IMR-90 (cell line): Measurements from ENCODE around the gene RHBDF2. TPM values are rescaled to one million over a fixed set of nuclear protein-coding genes. Genes with fewer than 3 reads are reported as not detected.
A peak's percentile ranks its signal among the peaks of the same experiment; 100 is the strongest.

ENCODE experiments used
- ATAC-seq: fragments of 200-7000 bp; cut with Tn5 transposase; 2 replicates; pipeline ENCODE4 v1.9.1; 2020; ENCODE audit warnings: low read depth, mild to moderate bottlenecking, moderate library complexity
- BruUV-seq: library from RNA; stranded (reverse); fragments of 400-500 nt; replicated peaks from 2 replicates; lab custom pipeline; 2021; lab: Mats Ljungman, UMichigan
- CTCF ChIA-PET: fragments of 300-600 bp; formaldehyde crosslinking; extraction: SDS; loops from one replicate; lab custom pipeline; 2021; ENCODE audit warnings: antibody characterized with exemption; lab: Yijun Ruan, JAX
- POLR2A ChIA-PET: fragments of 300-600 bp; sonication (Branson Sonifier 250); formaldehyde crosslinking; loops from one replicate; lab custom pipeline; 2022; ENCODE audit warnings: antibody characterized with exemption; ENCODE audit not compliant: unreplicated experiment; lab: Charles Lee
- DNase-seq: peaks from one replicate; pipeline ENCODE4 v3.0.0; 2013
- H2AFZ ChIP-seq: replicated peaks from 2 replicates; pipeline ENCODE3; 2013; ENCODE audit warnings: low read length, mild to moderate bottlenecking; ENCODE audit not compliant: poor library complexity
- H2AK5ac ChIP-seq: 2 replicates; pipeline ENCODE4 v1.6.1; 2013; ENCODE audit warnings: low read depth, low read length, inconsistent platforms
- H2AK9ac ChIP-seq: replicated peaks from 2 replicates; pipeline ENCODE3; 2013; ENCODE audit warnings: mild to moderate bottlenecking, low read depth, low read length, moderate library complexity; ENCODE audit not compliant: poor library complexity
- H2BK120ac ChIP-seq: 2 replicates; pipeline ENCODE4 v1.6.1; 2013; ENCODE audit warnings: low read depth, low read length, inconsistent platforms
- H2BK15ac ChIP-seq: 3 replicates; pipeline ENCODE4 v1.6.1; 2013; ENCODE audit warnings: low read depth, low read length, inconsistent platforms
- H2BK20ac ChIP-seq: 2 replicates; pipeline ENCODE4 v1.6.1; 2013; ENCODE audit warnings: low read depth, mild to moderate bottlenecking, inconsistent platforms, low read length, moderate library complexity
- H2BK5ac ChIP-seq: 2 replicates; pipeline ENCODE4 v1.6.1; 2013; ENCODE audit warnings: mild to moderate bottlenecking, low read depth, low read length, inconsistent platforms; ENCODE audit not compliant: poor library complexity, severe bottlenecking
- H3K14ac ChIP-seq: replicated peaks from 2 replicates; pipeline ENCODE4 v1.6.1; 2013; ENCODE audit warnings: low read depth, low read length, inconsistent platforms
- H3K18ac ChIP-seq: 2 replicates; pipeline ENCODE4 v1.6.1; 2013; ENCODE audit warnings: low read depth, low read length, control low read depth
- H3K23ac ChIP-seq: 2 replicates; pipeline ENCODE4 v1.6.1; 2013; ENCODE audit warnings: low read depth, low read length, inconsistent platforms
- H3K27ac ChIP-seq: 2 replicates; pipeline ENCODE4 v1.5.1; 2013; ENCODE audit warnings: mild to moderate bottlenecking, control low read depth, low read length; ENCODE audit not compliant: insufficient read depth
- H3K27me3 ChIP-seq: 2 replicates; pipeline ENCODE4 v1.6.1; 2013; ENCODE audit warnings: low read length; ENCODE audit not compliant: control insufficient read depth, insufficient read depth
- H3K36me3 ChIP-seq: 2 replicates; pipeline ENCODE4 v1.6.1; 2013; ENCODE audit warnings: low read length, mixed read lengths; ENCODE audit not compliant: control insufficient read depth, insufficient read depth
- H3K4ac ChIP-seq: 2 replicates; pipeline ENCODE4 v1.6.1; 2013; ENCODE audit warnings: low read depth, low read length, inconsistent platforms
- H3K4me1 ChIP-seq: 2 replicates; pipeline ENCODE4 v1.6.1; 2013; ENCODE audit warnings: low read length, mixed read lengths; ENCODE audit not compliant: control insufficient read depth, insufficient read depth
- H3K4me2 ChIP-seq: 2 replicates; pipeline ENCODE4 v1.6.1; 2013; ENCODE audit warnings: low read depth, mild to moderate bottlenecking, control low read depth, low read length, moderate library complexity
- H3K4me3 ChIP-seq: 2 replicates; pipeline ENCODE4 v1.5.1; 2013; ENCODE audit warnings: low read depth, mild to moderate bottlenecking, control low read depth, low read length, moderate library complexity; ENCODE audit not compliant: insufficient read depth
- H3K56ac ChIP-seq: 2 replicates; pipeline ENCODE4 v1.6.1; 2013; ENCODE audit warnings: low read length, inconsistent platforms; ENCODE audit not compliant: insufficient read depth; ENCODE audit errors: extremely low read depth
- H3K79me1 ChIP-seq, 2 experiments: 2 replicates each; pipeline ENCODE4 v1.6.1; 2013; ENCODE audit warnings: low read length in 2 of 2, inconsistent platforms in 1 of 2, low read depth in 1 of 2
- H3K9ac ChIP-seq: 2 replicates; pipeline ENCODE4 v1.6.1; 2013; ENCODE audit warnings: low read depth, low read length, control low read depth
- H3K9me1 ChIP-seq: 2 replicates; pipeline ENCODE4 v1.6.1; 2013; ENCODE audit warnings: low read length, inconsistent platforms; ENCODE audit not compliant: insufficient read depth
- H3K9me3 ChIP-seq: 2 replicates; pipeline ENCODE4 v1.6.1; 2013; ENCODE audit warnings: low read length; ENCODE audit not compliant: control insufficient read depth, insufficient read depth
- H4K20me1 ChIP-seq: 2 replicates; pipeline ENCODE4 v1.6.1; 2013; ENCODE audit warnings: low read length, inconsistent platforms; ENCODE audit not compliant: insufficient read depth
- H4K5ac ChIP-seq: 2 replicates; pipeline ENCODE4 v1.6.1; 2013; ENCODE audit warnings: mild to moderate bottlenecking, low read depth, low read length, control low read depth
- H4K8ac ChIP-seq, 2 experiments: 2 replicates each; pipeline ENCODE4 v1.6.1; 2013; ENCODE audit warnings: low read depth in 2 of 2, low read length in 2 of 2, control low read depth in 1 of 2, inconsistent platforms in 1 of 2
- H4K91ac ChIP-seq: 2 replicates; pipeline ENCODE4 v1.6.1; 2013; ENCODE audit warnings: low read depth, low read length, inconsistent platforms; ENCODE audit not compliant: insufficient read depth
- BHLHE40 ChIP-seq: fragments of 150-350 bp; IDR thresholded peaks from 2 replicates; pipeline ENCODE4 v1.6.1; 2016; ENCODE audit warnings: mild to moderate bottlenecking, low read depth, low read length
- CEBPB ChIP-seq: IDR thresholded peaks from 2 replicates; pipeline ENCODE4 v1.6.1; 2012; ENCODE audit warnings: low read depth, low read length, improper control_type of control experiment
- CHD1 ChIP-seq: IDR thresholded peaks from 2 replicates; pipeline ENCODE4 v1.6.1; 2012; ENCODE audit warnings: low read depth, low read length, improper control_type of control experiment
- FOS ChIP-seq: fragments of 150-350 bp; IDR thresholded peaks from 2 replicates; pipeline ENCODE4 v1.6.1; 2016; ENCODE audit warnings: low read depth, low read length
- MAFK ChIP-seq: IDR thresholded peaks from 2 replicates; pipeline ENCODE4 v1.6.1; 2012; ENCODE audit warnings: low read depth, low read length, improper control_type of control experiment
- MAZ ChIP-seq: IDR thresholded peaks from 2 replicates; pipeline ENCODE4 v1.6.1; 2012; ENCODE audit warnings: low read depth, mild to moderate bottlenecking, low read length, improper control_type of control experiment, moderate library complexity, borderline replicate concordance
- NFE2L2 ChIP-seq: fragments of 150-350 bp; IDR thresholded peaks from 2 replicates; pipeline ENCODE4 v1.6.1; 2016; ENCODE audit warnings: low read depth, mild to moderate bottlenecking, low read length
- RAD21 ChIP-seq: IDR thresholded peaks from 2 replicates; pipeline ENCODE4 v1.6.1; 2012; ENCODE audit warnings: low read length, improper control_type of control experiment
- RCOR1 ChIP-seq: IDR thresholded peaks from 2 replicates; pipeline ENCODE4 v1.6.1; 2012; ENCODE audit warnings: mild to moderate bottlenecking, low read length, improper control_type of control experiment; ENCODE audit not compliant: insufficient replicate concordance
- RFX5 ChIP-seq: IDR thresholded peaks from 2 replicates; pipeline ENCODE4 v1.8.0; 2012; ENCODE audit warnings: low read depth, mild to moderate bottlenecking, low read length, moderate library complexity
- SMC3 ChIP-seq: fragments of 150-350 bp; IDR thresholded peaks from 2 replicates; pipeline ENCODE4 v1.6.1; 2016; ENCODE audit warnings: low read depth, mild to moderate bottlenecking, antibody characterized with exemption, low read length, moderate library complexity
- USF2 ChIP-seq: fragments of 150-350 bp; IDR thresholded peaks from 2 replicates; pipeline ENCODE4 v1.6.1; 2017; ENCODE audit warnings: mild to moderate bottlenecking, antibody characterized with exemption, low read length, low read depth
- WGBS, 2 experiments: methylation state at CpG; one replicate each; pipeline versions ENCODE4 v1.1.5 to v1.1.7; 2013; ENCODE audit warnings: missing lambda C conversion rate in 2 of 2; ENCODE audit not compliant: insufficient read length in 1 of 2; ENCODE audit errors: extremely low coverage in 2 of 2; 5-methylcytosine and 5-hydroxymethylcytosine counted together
- dilution Hi-C: fragments of 300-500 bp; cut with HindIII; formaldehyde crosslinking; loops from one replicate; pipeline ENCODE4 v1.14.3; 2018; ENCODE audit warnings: low sequenced_read_pairs; ENCODE audit not compliant: unreplicated experiment
- in situ Hi-C: fragments of 300-500 bp; cut with MboI; formaldehyde crosslinking; loops from 3 replicates; pipeline ENCODE4 v1.14.3; 2019; ENCODE audit warnings: low sequenced_read_pairs, inconsistent platforms, mixed read lengths
- intact Hi-C: fragments of 100-400 bp; cut with micrococcal nuclease; formaldehyde crosslinking; loops from 2 replicates; pipeline ENCODE4 v1.10.0; 2022
- polyA plus RNA-seq, 3 experiments: library from polyadenylated mRNA; depleted of rRNA; stranded (reverse); fragments of >200 nt; gene quantifications; 2 replicates each; pipeline ENCODE4 v1.2.3, GENCODE V29; 2012; ENCODE audit warnings: low replicate concordance in 1 of 3
- total RNA-seq: library from RNA; depleted of rRNA; stranded (reverse); fragments of >200 nt; gene quantifications from 2 replicates; pipeline ENCODE4 v1.2.3, GENCODE V29; 2012

The RHBDF2 gene
- total and polyA plus RNA-seq, 2 of the 4 experiments (the other 2 are of a cell fraction) = 1.3 to 8.3 TPM

GRCh38 chr17:76535788-76536510 is 34.7 kb upstream of the RHBDF2 start (continued):
- no peak for TF ChIP-seq USF2

- H3K14ac ChIP-seq = no peak overlapping the region
- no peak overlapping the region for H2BK120ac ChIP-seq
- intact Hi-C loops = loop anchor here (10.0 kb wide), 1 partner anchor 530 kb away; no protein-coding TSS in a partner anchor
- WGBS, 2 experiments = 100% methylated on average over 1 of the region's 7 CpGs; no CpG with 5 or more reads in 1 of the 2 experiments
- no peak overlapping the region for H2AK9ac ChIP-seq
- H4K5ac ChIP-seq = no peak overlapping the region
- no peak overlapping the region for H2AFZ ChIP-seq
- in situ Hi-C loops = no loop called here
- no peak overlapping the region for H3K56ac ChIP-seq
- H3K4me3 ChIP-seq = no peak overlapping the region
- peaks cover 14% of the 10 kb centered on the region for H3K4me1 ChIP-seq
- peaks cover 14% of the 10 kb centered on the region for H3K9me1 ChIP-seq
- H4K20me1 ChIP-seq = no peaks in the 10 kb centered on the region
- no peak overlapping the region for H3K4ac ChIP-seq
- H3K23ac ChIP-seq = no peak overlapping the region
- no peak overlapping the region for H2BK20ac ChIP-seq
- H4K8ac ChIP-seq = no peak overlapping the region
- H4K91ac ChIP-seq = no peak overlapping the region
- no TSS peak for BruUV-seq
- H3K79me1 ChIP-seq = peaks cover 0 to 18% of the 10 kb centered on the region in 2 experiments; a peak in 1 of 4 replicates
- no peak overlapping the region; the same call in 1 of the 2 replicates for H3K4me2 ChIP-seq
- ATAC-seq (no peak), DNase-seq (no peak)
- peaks cover 2% of the 10 kb centered on the region; the same call in 1 of the 2 replicates for H3K27me3 ChIP-seq
- H3K36me3 ChIP-seq = peaks cover 7% of the 10 kb centered on the region; the same call in 1 of the 2 replicates
- CTCF ChIA-PET = no interaction called here
- H2AK5ac ChIP-seq = peak overlapping the region; percentile 44; the same call in 1 of the 2 replicates
- dilution Hi-C loops = no loop called here
- H3K9me3 ChIP-seq = no peaks in the 10 kb centered on the region
- POLR2A ChIA-PET = no interaction called here
- no peak overlapping the region for H3K9ac ChIP-seq
- H3K27ac ChIP-seq = no peak overlapping the region
- H3K18ac ChIP-seq = no peak overlapping the region
- H2BK5ac ChIP-seq = no peak overlapping the region
- no peak overlapping the region for H2BK15ac ChIP-seq
- TF ChIP-seq BHLHE40 (no peak), RFX5 (no peak), RAD21 (no peak), MAZ (no peak), MAFK (no peak), CEBPB (no peak), SMC3 (no peak), RCOR1 (no peak), CHD1 (no peak), NFE2L2 (no peak), FOS (no peak), USF2 (no peak)
Measured at GRCh38 chr17:76534831-76535732, 33.9 kb upstream of the RHBDF2 start.
